T-helper 1 cell treated with Interleukin-12 subunit alpha and Interleukin-12 subunit beta and Interleukin-4 antibody, amounts not matched to agents 30 μg/mL and 1 μg/mL, for 36 hours (primary cell): ENCODE measurements around the gene TXNDC11.

Experiments
- H3K27ac Mint-ChIP-seq: one replicate; pipeline ENCODE4 v1.8.0; 2021; ENCODE audit warnings: mild to moderate bottlenecking, mixed read lengths
- H3K27me3 Mint-ChIP-seq: one replicate; pipeline ENCODE4 v1.8.0; 2021; ENCODE audit warnings: low read depth, mixed read lengths
- H3K36me3 Mint-ChIP-seq: one replicate; pipeline ENCODE4 v1.8.0; 2021; ENCODE audit warnings: low read depth, mixed read lengths
- H3K4me1 Mint-ChIP-seq: one replicate; pipeline ENCODE4 v1.8.0; 2021; ENCODE audit warnings: low read depth, mixed read lengths
- H3K4me3 Mint-ChIP-seq: one replicate; pipeline ENCODE4 v1.8.0; 2021; ENCODE audit warnings: mild to moderate bottlenecking, moderate library complexity, mixed read lengths
- H3K9me3 Mint-ChIP-seq: one replicate; pipeline ENCODE4 v1.8.0; 2021; ENCODE audit warnings: mixed read lengths

TXNDC11 gene

GRCh38 chr16:11672206-11673090, 70.2 kb downstream of the TXNDC11 start:
- no peaks in the 10 kb centered on the region for H3K9me3 Mint-ChIP-seq
- H3K4me1 Mint-ChIP-seq = peaks cover 35% of the 10 kb centered on the region
- H3K4me3 Mint-ChIP-seq = peak overlapping the region; percentile 59
- H3K36me3 Mint-ChIP-seq = peaks cover 11% of the 10 kb centered on the region
- peak overlapping the region; percentile 86 for H3K27ac Mint-ChIP-seq
- no peaks in the 10 kb centered on the region for H3K27me3 Mint-ChIP-seq

DNA sequence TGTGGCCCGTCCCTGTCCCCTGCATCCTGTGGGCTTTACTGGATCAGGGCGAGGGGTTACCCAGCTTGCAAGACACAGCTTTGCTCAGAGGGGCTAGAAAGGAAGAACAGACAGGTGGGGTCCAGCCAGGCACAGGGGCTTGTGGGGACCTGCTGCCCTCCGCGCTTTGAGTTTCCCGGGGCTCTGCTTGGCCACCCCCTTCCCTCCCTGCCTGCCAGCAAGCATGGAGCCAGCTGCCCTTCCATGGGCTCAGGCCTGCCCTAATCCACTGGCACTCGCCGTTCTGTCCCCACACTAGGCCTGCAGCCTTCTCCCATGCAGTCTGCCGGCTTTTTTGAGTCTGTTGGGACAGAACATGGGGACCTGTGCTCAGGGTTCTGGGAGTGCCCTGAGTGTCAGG, 71.0 kb downstream of the TXNDC11 start:
- Mint-ChIP-seq H3K27ac (peak overlapping the region; percentile 86), H3K36me3 (peaks cover 4% of the 10 kb centered on the region), H3K4me3 (no peak overlapping the region), H3K4me1 (peaks cover 35% of the 10 kb centered on the region), H3K9me3 (no peaks in the 10 kb centered on the region), H3K27me3 (no peaks in the 10 kb centered on the region)

- Mint-ChIP-seq H3K27ac (peak overlapping the region; percentile 8), H3K27me3 (no peaks in the 10 kb centered on the region), H3K9me3 (no peaks in the 10 kb centered on the region), H3K4me3 (no peak overlapping the region), H3K4me1 (peaks cover 37% of the 10 kb centered on the region), H3K36me3 (peaks cover 2% of the 10 kb centered on the region)
Measured at GRCh38 chr16:11671271-11671670, 71.4 kb downstream of the TXNDC11 start.

- Mint-ChIP-seq H3K9me3 (no peaks in the 10 kb centered on the region), H3K4me1 (peaks cover 41% of the 10 kb centered on the region), H3K27ac (peak overlapping the region; percentile 83), H3K27me3 (no peaks in the 10 kb centered on the region), H3K36me3 (peaks cover 2% of the 10 kb centered on the region), H3K4me3 (peak overlapping the region; percentile 76)
Measured at GRCh38 chr16:11670171-11671131, 72.2 kb downstream of the TXNDC11 start.

- Mint-ChIP-seq H3K4me3 (peak overlapping the region; percentile 76), H3K9me3 (no peaks in the 10 kb centered on the region), H3K27ac (no peak overlapping the region), H3K36me3 (no peaks in the 10 kb centered on the region), H3K4me1 (peaks cover 46% of the 10 kb centered on the region), H3K27me3 (no peaks in the 10 kb centered on the region)
Measured at GRCh38 chr16:11669380-11670146, 73.1 kb downstream of the TXNDC11 start.

DNA sequence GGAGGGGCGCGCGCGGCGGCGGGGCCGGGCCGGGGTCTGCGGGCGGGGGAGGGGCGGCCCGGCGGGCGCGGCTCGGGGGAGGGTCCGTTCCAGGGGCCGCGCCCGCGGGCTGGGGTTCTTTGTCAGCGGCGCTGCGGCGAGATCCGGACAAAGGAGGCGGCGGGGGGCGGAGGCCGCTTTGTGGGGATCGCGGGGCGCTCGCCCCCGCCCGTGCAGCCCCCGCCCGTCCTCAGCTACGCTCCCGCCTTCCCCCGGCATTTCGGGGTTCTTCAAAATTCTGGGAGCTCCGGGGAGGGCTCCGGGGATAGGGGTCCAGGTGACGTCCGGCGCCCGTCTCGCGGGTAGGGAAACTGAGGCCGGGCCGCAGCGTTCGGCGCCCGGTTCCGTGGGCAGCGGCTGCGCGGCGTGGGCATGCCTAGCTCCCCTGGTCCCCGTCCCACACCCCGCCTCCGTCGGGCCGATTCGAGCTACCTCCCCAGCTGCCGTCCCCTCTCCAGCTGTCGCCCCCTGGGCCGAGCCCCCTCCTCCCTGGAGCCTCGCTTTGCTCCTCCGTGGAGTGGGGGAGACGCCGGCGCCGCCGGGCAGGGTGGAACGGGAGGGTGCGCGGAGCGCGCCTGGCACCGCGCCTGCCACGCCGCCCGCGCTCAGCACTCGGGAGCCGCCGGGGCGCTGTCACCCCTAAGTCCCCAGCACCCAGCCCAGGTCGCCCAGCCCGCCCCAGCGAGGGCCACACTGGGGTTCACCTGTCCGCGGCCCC, 73.9 kb downstream of the TXNDC11 start:
- Mint-ChIP-seq H3K27ac (no peak overlapping the region), H3K27me3 (no peaks in the 10 kb centered on the region)

GRCh38 chr16:11667824-11668622, 74.6 kb downstream of the TXNDC11 start, which contains the start of gene SNN:
Gene SNN (plus strand): TSS chr16:11668455. CDS start chr16:11676060, 7,605 bp downstream.
- Mint-ChIP-seq H3K27ac (no peak within 1 kb of the TSS), H3K36me3 (no peaks in the 10 kb centered on the region), H3K4me3 (peak within 1 kb of the TSS; percentile 76), H3K9me3 (no peaks in the 10 kb centered on the region), H3K4me1 (peaks cover 49% of the 10 kb centered on the region), H3K27me3 (no peaks in the 10 kb centered on the region)

More for the DNA sequence above, 73.9 kb downstream of the TXNDC11 start:
- Mint-ChIP-seq H3K36me3 (no peaks in the 10 kb centered on the region), H3K9me3 (no peaks in the 10 kb centered on the region), H3K4me1 (peaks cover 50% of the 10 kb centered on the region), H3K4me3 (peak overlapping the region; percentile 76)

GRCh38 chr16:11667221-11667823, 75.3 kb downstream of the TXNDC11 start:
- Mint-ChIP-seq H3K4me3 (peak overlapping the region; percentile 62), H3K27me3 (peaks cover 4% of the 10 kb centered on the region), H3K36me3 (no peaks in the 10 kb centered on the region), H3K9me3 (no peaks in the 10 kb centered on the region), H3K4me1 (peaks cover 43% of the 10 kb centered on the region), H3K27ac (no peak overlapping the region)

DNA sequence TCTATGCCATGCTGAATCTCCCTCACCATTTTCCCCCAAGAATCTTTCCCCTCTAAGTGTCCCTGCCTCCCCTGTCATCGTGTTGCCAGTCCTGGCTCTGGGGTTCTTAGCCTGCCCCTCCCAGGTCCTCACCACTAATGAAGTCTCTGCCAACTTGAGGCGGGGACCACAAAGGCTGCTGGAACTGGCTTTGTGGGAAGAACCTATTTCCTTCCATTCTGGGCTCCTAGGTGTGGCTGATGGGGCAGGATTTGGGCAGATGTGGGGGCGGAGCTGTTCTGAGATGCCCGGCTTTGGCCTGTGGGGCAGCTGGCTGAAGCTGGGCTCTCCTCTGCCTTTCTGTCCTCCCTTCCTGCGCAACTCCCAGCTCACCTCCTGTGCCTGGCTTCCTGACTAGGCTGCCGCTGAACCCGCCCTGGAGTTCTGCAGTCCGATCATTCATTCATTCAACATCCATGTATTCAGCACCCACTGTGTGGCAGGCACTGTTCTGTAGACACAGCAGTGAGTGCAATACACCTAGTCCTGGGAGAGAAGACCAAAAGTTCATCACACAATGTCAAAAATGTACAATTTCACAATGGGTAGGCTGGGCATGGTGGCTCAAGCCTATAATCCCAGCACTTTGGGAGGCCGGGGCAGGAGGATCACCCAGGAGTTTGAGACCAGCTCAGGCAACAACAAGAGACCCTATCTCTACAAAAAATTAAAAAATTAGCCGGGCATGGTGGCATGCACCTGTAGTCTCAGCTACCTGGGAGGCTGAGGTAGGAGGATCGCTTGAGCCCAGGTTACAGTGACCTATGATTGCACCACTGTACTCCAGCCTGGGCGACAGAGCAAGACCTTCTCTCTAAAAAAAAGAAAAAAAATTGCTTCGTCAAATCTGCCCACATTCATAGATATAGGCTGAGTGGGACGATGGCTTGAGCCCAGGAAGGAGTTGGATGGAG, 76.3 kb downstream of the TXNDC11 start:
- H3K9me3 Mint-ChIP-seq = no peaks in the 10 kb centered on the region
- H3K27me3 Mint-ChIP-seq = peaks cover 4% of the 10 kb centered on the region
- H3K36me3 Mint-ChIP-seq = no peaks in the 10 kb centered on the region
- peak overlapping the region; percentile 41 for H3K27ac Mint-ChIP-seq
- peak overlapping the region; percentile 62 for H3K4me3 Mint-ChIP-seq
- H3K4me1 Mint-ChIP-seq = peaks cover 39% of the 10 kb centered on the region

DNA sequence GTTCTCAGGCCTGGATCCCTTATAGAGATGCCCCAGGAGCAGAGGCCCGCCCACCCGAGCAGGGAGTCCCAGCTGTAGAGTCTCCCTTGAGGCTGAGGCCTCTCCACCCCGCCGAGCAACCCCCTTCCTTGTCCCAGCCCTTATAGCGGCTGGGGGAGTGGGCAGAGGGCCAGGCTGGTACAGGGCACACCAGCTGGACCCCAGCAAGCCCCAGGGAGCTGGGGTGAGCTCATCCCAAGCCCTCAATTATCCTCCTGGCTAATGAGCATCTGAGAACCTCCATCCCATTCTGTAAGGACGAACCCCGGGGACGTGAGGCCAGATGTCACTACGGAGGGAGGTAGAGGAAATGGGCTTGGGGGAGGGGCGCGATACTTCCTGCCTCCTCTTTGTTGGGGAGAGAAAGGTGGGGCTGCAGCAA, 77.6 kb downstream of the TXNDC11 start:
- H3K36me3 Mint-ChIP-seq = no peaks in the 10 kb centered on the region

GRCh38 chr16:11662582-11662981, 80.1 kb downstream of the TXNDC11 start:
- H3K27me3 Mint-ChIP-seq = peaks cover 4% of the 10 kb centered on the region
- H3K27ac Mint-ChIP-seq = no peak overlapping the region
- H3K9me3 Mint-ChIP-seq = no peaks in the 10 kb centered on the region
- H3K4me1 Mint-ChIP-seq = peaks cover 22% of the 10 kb centered on the region
- no peak overlapping the region for H3K4me3 Mint-ChIP-seq
- no peaks in the 10 kb centered on the region for H3K36me3 Mint-ChIP-seq

More for the DNA sequence above, 77.6 kb downstream of the TXNDC11 start:
- no peaks in the 10 kb centered on the region for H3K9me3 Mint-ChIP-seq
- peak overlapping the region; percentile 57 for H3K4me3 Mint-ChIP-seq
- peak overlapping the region; percentile 59 for H3K27ac Mint-ChIP-seq
- H3K27me3 Mint-ChIP-seq = peaks cover 4% of the 10 kb centered on the region
- H3K4me1 Mint-ChIP-seq = peaks cover 29% of the 10 kb centered on the region

- no peak overlapping the region for H3K27ac Mint-ChIP-seq
- H3K36me3 Mint-ChIP-seq = no peaks in the 10 kb centered on the region
- H3K9me3 Mint-ChIP-seq = no peaks in the 10 kb centered on the region
- H3K27me3 Mint-ChIP-seq = peaks cover 4% of the 10 kb centered on the region
- no peak overlapping the region for H3K4me3 Mint-ChIP-seq
- H3K4me1 Mint-ChIP-seq = peaks cover 15% of the 10 kb centered on the region
Measured at GRCh38 chr16:11660565-11660964, 82.1 kb downstream of the TXNDC11 start.
